Lower leg skin (tissue), 3 donors: ENCODE results near the gene TLCD1.

Experiments
- CTCF ChIP-seq, 3 donors: fragments of 450-650 bp; IDR thresholded peaks; one replicate each; pipeline ENCODE4 v1.5.1; 2016; ENCODE audit warnings: antibody characterized with exemption in 3 of 3, mild to moderate bottlenecking in 3 of 3, moderate library complexity in 2 of 3
- POLR2A ChIP-seq, 2 donors: fragments of 450-650 bp; IDR thresholded peaks; one replicate each; pipeline ENCODE4 v1.6.1; 2016 to 2017; ENCODE audit warnings: antibody characterized with exemption in 2 of 2, mild to moderate bottlenecking in 1 of 2, moderate library complexity in 1 of 2

DNA sequence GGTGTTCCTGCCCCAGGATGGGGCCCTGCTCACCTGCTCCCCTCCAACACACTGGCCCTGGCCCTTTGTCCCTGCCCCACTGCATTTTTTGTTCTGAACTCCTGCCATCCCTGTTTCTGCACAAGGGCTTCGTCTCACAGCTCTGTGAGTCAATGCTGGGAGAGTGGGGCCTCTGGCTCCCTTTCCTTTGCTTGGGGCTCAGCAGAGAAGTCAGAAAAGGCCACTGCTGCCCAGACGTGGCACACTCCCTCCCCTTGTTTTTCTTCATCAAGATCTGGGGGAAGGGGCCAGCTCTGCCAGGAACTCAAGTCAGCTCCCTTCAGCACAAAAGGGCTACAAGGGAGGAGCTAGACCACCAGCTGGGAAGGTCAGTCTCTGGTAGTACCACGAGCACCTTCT, 23.3 kb downstream of the TLCD1 start:
- TF ChIP-seq POLR2A (IDR thresholded peaks at IDR 0.05) (no peak), CTCF (IDR thresholded peaks at IDR 0.05) (no peak)
